ENCODE data around the gene SDC3.

DNA sequence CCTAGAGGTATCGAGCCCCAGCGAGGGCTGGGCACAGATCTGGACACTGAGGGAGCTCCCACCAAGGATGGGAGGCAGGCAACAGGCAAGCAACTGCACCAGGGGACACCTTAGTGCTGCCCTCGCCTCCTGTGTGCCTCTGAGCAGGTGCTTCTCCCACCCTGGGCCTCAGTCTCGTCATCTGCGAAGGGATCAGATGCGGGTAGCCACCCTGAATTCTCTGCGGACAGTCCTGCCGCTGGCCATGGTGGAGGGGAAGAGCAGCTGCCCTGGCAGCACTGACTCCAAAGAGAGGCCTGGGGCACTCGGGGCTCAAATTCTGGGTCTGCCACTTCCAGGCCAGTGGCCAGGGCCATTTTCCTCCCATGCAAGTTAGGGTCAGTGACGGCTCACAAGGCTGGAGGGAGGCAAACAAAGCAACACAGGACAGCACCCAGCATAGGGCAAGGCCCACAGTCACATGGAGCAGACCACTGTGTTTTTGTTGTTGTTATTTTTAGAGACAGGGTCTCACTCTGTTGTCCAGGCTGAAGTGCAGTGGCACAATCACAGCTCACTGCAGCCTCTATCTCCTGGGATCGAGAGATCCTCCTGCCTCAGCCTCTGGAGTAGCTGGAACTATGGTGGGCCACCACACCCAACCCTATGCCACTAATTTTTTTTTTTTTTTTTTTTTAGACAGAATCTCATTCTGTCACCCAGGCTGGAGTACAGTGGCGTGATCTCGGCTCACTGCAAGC is 7.1 kb upstream of the SDC3 start:
- no peak for TF ChIP-seq POLR2A (IDR thresholded peaks at IDR 0.05)
- TF ChIP-seq, protein P1, sequence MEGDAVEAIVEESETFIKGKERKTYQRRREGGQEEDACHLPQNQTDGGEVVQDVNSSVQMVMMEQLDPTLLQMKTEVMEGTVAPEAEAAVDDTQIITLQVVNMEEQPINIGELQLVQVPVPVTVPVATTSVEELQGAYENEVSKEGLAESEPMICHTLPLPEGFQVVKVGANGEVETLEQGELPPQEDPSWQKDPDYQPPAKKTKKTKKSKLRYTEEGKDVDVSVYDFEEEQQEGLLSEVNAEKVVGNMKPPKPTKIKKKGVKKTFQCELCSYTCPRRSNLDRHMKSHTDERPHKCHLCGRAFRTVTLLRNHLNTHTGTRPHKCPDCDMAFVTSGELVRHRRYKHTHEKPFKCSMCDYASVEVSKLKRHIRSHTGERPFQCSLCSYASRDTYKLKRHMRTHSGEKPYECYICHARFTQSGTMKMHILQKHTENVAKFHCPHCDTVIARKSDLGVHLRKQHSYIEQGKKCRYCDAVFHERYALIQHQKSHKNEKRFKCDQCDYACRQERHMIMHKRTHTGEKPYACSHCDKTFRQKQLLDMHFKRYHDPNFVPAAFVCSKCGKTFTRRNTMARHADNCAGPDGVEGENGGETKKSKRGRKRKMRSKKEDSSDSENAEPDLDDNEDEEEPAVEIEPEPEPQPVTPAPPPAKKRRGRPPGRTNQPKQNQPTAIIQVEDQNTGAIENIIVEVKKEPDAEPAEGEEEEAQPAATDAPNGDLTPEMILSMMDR (IDR thresholded peaks at IDR 0.05), result no peak

Data from heart left ventricle (tissue), 13 donors.